GM19372 (cell line): ENCODE measurements around the gene TMBIM1.

ENCODE experiments used
- ATAC-seq: cut with Tn5 transposase; IDR thresholded peaks from one replicate; pipeline ENCODE4 v1.9.1; 2021; ENCODE audit warnings: mild to moderate bottlenecking, low read depth, moderate library complexity; ENCODE audit not compliant: unreplicated experiment

The TMBIM1 gene

GRCh38 chr2:218292048-218293014 lies at the start of gene TMBIM1:
TMBIM1 (minus strand) TSS chr2:218292503; CDS start chr2:218282141, 10,362 bp downstream.
- ATAC-seq: peak; percentile 73

- ATAC-seq: no peak
Measured at GRCh38 chr2:218341381-218341780, 49.1 kb upstream of the TMBIM1 start.

- no peak for ATAC-seq
Measured at GRCh38 chr2:218340656-218341055, 48.4 kb upstream of the TMBIM1 start.

- no peak for ATAC-seq
Measured at GRCh38 chr2:218334531-218334930, 42.2 kb upstream of the TMBIM1 start.

GRCh38 chr2:218332920-218333645 lies 40.8 kb upstream of the TMBIM1 start:
- no peak for ATAC-seq

GRCh38 chr2:218332288-218332687 lies 40.0 kb upstream of the TMBIM1 start:
- no peak for ATAC-seq

- no peak for ATAC-seq
Measured at GRCh38 chr2:218331745-218332144, 39.4 kb upstream of the TMBIM1 start.

GRCh38 chr2:218329826-218330593 lies 37.7 kb upstream of the TMBIM1 start:
- peak; percentile 47 for ATAC-seq

GRCh38 chr2:218329027-218329825 lies 36.9 kb upstream of the TMBIM1 start:
- ATAC-seq: peak; percentile 42

- no peak for ATAC-seq
Measured at GRCh38 chr2:218328294-218328693, 36.0 kb upstream of the TMBIM1 start.

- no peak for ATAC-seq
Measured at GRCh38 chr2:218327451-218328210, 35.3 kb upstream of the TMBIM1 start.

- ATAC-seq: no peak
Measured at GRCh38 chr2:218326315-218326714, 34.0 kb upstream of the TMBIM1 start.

GRCh38 chr2:218325566-218326160 lies 33.4 kb upstream of the TMBIM1 start:
- no peak for ATAC-seq

- ATAC-seq: no peak
Measured at GRCh38 chr2:218323526-218324472, 31.5 kb upstream of the TMBIM1 start.

- peak; percentile 72 for ATAC-seq
Measured at GRCh38 chr2:218322768-218323525, 30.6 kb upstream of the TMBIM1 start.

GRCh38 chr2:218320704-218321336 lies 28.5 kb upstream of the TMBIM1 start:
- no peak for ATAC-seq
